OCI-LY1 (cell line): ENCODE measurements around the gene FGF14.

ENCODE experiments used
- H2AFZ ChIP-seq: fragments of 200-600 bp; sonication (generic), shearing (Covaris generic); 2 replicates; pipeline ENCODE4 v1.6.0; 2014; ENCODE audit warnings: antibody characterized with exemption, mild to moderate bottlenecking, low read length
- H3F3A ChIP-seq: fragments of 200-600 bp; sonication (generic), shearing (Covaris generic); 2 replicates; pipeline ENCODE4 v1.6.0; 2014; ENCODE audit warnings: mild to moderate bottlenecking, antibody characterized with exemption, low read length, moderate library complexity; ENCODE audit not compliant: insufficient read depth
- H3K27ac ChIP-seq: fragments of 200-600 bp; sonication (generic); 2 replicates; pipeline ENCODE4 v1.5.1; 2014; ENCODE audit warnings: low read length, mixed run types, mild to moderate bottlenecking, low read depth; ENCODE audit not compliant: poor library complexity, severe bottlenecking
- H3K27me3 ChIP-seq: fragments of 200-600 bp; sonication (generic); 2 replicates; pipeline ENCODE4 v1.6.0; 2014; ENCODE audit warnings: antibody characterized with exemption, mild to moderate bottlenecking, low read length, moderate library complexity; ENCODE audit not compliant: insufficient read depth
- H3K36me3 ChIP-seq: fragments of 200-600 bp; sonication (generic); 2 replicates; pipeline ENCODE4 v1.6.1; 2014; ENCODE audit warnings: mild to moderate bottlenecking, antibody characterized with exemption, low read length, moderate library complexity, mixed read lengths; ENCODE audit not compliant: insufficient read depth
- H3K4me1 ChIP-seq: fragments of 200-600 bp; sonication (generic); 2 replicates; pipeline ENCODE4 v1.5.1; 2014; ENCODE audit warnings: mild to moderate bottlenecking, low read length, moderate library complexity; ENCODE audit not compliant: insufficient read depth, severe bottlenecking
- H3K4me2 ChIP-seq: fragments of 200-600 bp; sonication (generic), shearing (Covaris generic); 2 replicates; pipeline ENCODE4 v1.6.1; 2014; ENCODE audit warnings: low read length
- H3K4me3 ChIP-seq: fragments of 200-600 bp; sonication (generic); 2 replicates; pipeline ENCODE4 v1.5.1; 2014; ENCODE audit warnings: low read length, low read depth, mild to moderate bottlenecking, mixed read lengths; ENCODE audit not compliant: poor library complexity, severe bottlenecking
- H3K79me2 ChIP-seq: fragments of 200-600 bp; shearing (Covaris generic); 2 replicates; pipeline ENCODE4 v1.6.1; 2016; ENCODE audit warnings: mixed run types, low read length, mixed read lengths; ENCODE audit not compliant: insufficient read depth
- H3K9ac ChIP-seq: fragments of 200-600 bp; sonication (generic), shearing (Covaris generic); 2 replicates; pipeline ENCODE4 v1.6.1; 2014; ENCODE audit warnings: mild to moderate bottlenecking, low read length, mixed read lengths
- H3K9me2 ChIP-seq: fragments of 200-600 bp; sonication (generic), shearing (Covaris generic); 2 replicates; pipeline ENCODE4 v1.6.1; 2014; ENCODE audit warnings: low read depth, mild to moderate bottlenecking, low read length, mixed read lengths
- H3K9me3 ChIP-seq: fragments of 200-600 bp; shearing (Covaris generic); 2 replicates; pipeline ENCODE4 v1.6.1; 2014; ENCODE audit warnings: low read length, mixed read lengths
- H4K20me1 ChIP-seq: fragments of 200-600 bp; sonication (generic), shearing (Covaris generic); 2 replicates; pipeline ENCODE4 v1.6.0; 2016; ENCODE audit warnings: mild to moderate bottlenecking, low read length; ENCODE audit not compliant: insufficient read depth
- EZH2 ChIP-seq: fragments of 200-600 bp; sonication (generic), shearing (Covaris generic); IDR thresholded peaks from 2 replicates; pipeline ENCODE4 v1.8.0; 2017; ENCODE audit warnings: borderline replicate concordance, mixed run types, mild to moderate bottlenecking, antibody characterized with exemption, low read length, moderate library complexity, mixed read lengths
- TF ChIP-seq, protein P1 (sequence below): fragments of 200-600 bp; sonication (generic), shearing (Covaris generic); IDR thresholded peaks from 2 replicates; pipeline ENCODE4 v1.5.1; 2017; ENCODE audit warnings: mild to moderate bottlenecking, antibody characterized with exemption, low read length, moderate library complexity, mixed read lengths

FGF14 gene

DNA sequence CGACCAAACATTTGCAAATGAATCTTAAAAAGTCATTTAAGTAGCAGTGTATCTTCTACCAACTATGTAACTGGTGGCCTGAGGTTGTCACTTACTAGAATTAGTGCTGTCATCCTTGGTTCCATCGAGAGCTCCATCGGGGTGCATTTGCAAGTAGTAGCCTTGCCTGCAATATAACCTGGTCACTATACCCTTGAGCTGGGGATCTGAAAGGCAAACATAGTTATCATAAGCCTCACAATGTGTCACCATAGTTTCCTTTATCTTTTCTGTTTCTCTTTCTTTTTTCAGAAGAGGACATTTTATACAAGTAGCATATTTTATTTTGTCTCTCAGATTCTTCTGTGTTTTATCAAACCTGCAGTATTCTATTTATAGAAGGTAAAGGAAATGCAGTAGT, 526.8 kb downstream of the FGF14 start:
- Histone ChIP-seq H3K4me1 (no peaks in the 10 kb centered on the region), H3K9me3 (no peaks in the 10 kb centered on the region), H2AFZ (no peak overlapping the region), H3K9me2 (no peaks in the 10 kb centered on the region), H3K9ac (no peak overlapping the region), H3K4me3 (no peak overlapping the region), H3K4me2 (no peak overlapping the region), H3K79me2 (no peaks in the 10 kb centered on the region), H4K20me1 (no peaks in the 10 kb centered on the region), H3F3A (no peaks in the 10 kb centered on the region), H3K27me3 (no peaks in the 10 kb centered on the region), H3K36me3 (no peaks in the 10 kb centered on the region), H3K27ac (no peak overlapping the region)
- no peak for TF ChIP-seq EZH2
- TF ChIP-seq, protein P1, sequence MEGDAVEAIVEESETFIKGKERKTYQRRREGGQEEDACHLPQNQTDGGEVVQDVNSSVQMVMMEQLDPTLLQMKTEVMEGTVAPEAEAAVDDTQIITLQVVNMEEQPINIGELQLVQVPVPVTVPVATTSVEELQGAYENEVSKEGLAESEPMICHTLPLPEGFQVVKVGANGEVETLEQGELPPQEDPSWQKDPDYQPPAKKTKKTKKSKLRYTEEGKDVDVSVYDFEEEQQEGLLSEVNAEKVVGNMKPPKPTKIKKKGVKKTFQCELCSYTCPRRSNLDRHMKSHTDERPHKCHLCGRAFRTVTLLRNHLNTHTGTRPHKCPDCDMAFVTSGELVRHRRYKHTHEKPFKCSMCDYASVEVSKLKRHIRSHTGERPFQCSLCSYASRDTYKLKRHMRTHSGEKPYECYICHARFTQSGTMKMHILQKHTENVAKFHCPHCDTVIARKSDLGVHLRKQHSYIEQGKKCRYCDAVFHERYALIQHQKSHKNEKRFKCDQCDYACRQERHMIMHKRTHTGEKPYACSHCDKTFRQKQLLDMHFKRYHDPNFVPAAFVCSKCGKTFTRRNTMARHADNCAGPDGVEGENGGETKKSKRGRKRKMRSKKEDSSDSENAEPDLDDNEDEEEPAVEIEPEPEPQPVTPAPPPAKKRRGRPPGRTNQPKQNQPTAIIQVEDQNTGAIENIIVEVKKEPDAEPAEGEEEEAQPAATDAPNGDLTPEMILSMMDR, result no peak

DNA sequence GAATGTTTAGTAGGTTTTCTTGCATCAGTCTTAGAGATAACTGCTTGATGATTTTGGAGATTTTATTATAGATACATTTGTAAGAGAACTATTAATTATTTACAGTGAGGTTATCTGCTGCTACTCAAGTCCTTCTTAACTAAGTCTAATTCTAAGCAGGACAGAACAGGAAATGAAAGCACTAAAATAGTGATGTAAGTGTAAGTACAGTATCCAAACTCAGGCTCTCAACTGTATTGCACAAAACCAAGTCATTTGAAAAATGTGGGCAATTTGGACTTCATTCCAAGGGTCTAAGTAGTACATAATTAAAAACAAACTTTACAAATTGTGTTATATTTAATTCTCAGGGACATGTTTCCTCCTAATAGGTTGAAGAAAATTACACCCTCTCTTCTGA, 532.3 kb downstream of the FGF14 start:
- Histone ChIP-seq H2AFZ (no peak overlapping the region), H4K20me1 (no peaks in the 10 kb centered on the region), H3K36me3 (no peaks in the 10 kb centered on the region), H3K4me1 (no peaks in the 10 kb centered on the region), H3K27me3 (no peaks in the 10 kb centered on the region), H3K9ac (no peak overlapping the region), H3F3A (no peaks in the 10 kb centered on the region), H3K27ac (no peak overlapping the region), H3K79me2 (no peaks in the 10 kb centered on the region), H3K4me2 (no peak overlapping the region), H3K4me3 (no peak overlapping the region), H3K9me2 (no peaks in the 10 kb centered on the region), H3K9me3 (no peaks in the 10 kb centered on the region)
- TF ChIP-seq, protein P1, result no peak
- TF ChIP-seq EZH2, result no peak

DNA sequence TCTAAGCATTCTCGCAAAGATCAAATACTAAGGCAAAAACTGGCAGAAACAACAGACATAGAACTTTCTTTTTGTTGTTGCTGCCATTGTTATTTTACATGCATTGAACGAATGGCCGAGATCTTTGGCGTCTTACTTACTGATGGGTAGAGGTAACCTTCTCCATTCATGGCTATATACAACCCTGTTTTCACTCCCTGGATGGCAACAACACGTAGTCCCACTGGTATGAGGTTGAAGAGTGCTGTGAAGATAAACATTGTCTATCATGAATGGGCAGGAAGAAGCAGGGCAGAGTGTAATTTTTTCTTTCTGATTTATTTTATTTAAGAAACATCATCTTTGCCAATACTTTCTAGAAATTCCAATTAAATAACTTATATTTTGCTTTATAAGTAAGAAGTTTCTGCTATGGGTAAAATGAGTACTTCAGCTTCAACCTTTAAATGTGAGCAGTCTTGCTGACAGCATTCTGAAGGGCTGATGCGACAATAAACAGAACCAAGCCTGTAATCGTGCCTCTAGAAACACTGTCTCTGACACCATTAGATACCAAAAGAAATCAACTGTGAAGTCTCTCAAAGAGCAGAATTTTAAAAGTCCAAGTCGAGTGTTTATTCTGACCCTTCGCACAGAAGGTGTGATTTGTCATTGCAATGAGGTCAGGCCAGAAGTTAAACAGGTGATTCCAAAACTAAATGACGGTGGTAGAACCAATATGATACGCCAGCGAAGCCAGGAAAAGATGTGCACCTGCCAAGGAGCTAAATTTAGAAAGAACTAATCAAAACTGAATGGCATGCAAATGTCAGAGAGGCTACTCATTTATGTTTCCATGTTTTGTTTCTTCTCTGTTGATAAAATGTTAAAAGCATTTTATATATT, 533.0 kb downstream of the FGF14 start:
- H3K79me2 ChIP-seq, result no peaks in the 10 kb centered on the region
- H3K27me3 ChIP-seq, result no peaks in the 10 kb centered on the region
- no peaks in the 10 kb centered on the region for H3K36me3 ChIP-seq
- no peaks in the 10 kb centered on the region for H4K20me1 ChIP-seq
- no peak overlapping the region for H3K27ac ChIP-seq
- H3K9me3 ChIP-seq, result no peaks in the 10 kb centered on the region
- H2AFZ ChIP-seq, result no peak overlapping the region
- no peaks in the 10 kb centered on the region for H3K9me2 ChIP-seq
- H3K9ac ChIP-seq, result no peak overlapping the region
- no peaks in the 10 kb centered on the region for H3K4me1 ChIP-seq
- no peaks in the 10 kb centered on the region for H3F3A ChIP-seq
- H3K4me3 ChIP-seq, result no peak overlapping the region
- TF ChIP-seq EZH2, result no peak
- TF ChIP-seq, protein P1, result no peak
- H3K4me2 ChIP-seq, result no peak overlapping the region
